Thoracic aorta (tissue), 2 donors: ENCODE results near the gene HDDC2. TPM values are rescaled to one million over a fixed set of nuclear protein-coding genes. Genes with fewer than 3 reads are reported as not detected.

Experiments
- ATAC-seq: fragments of 150-250 bp; one replicate; pipeline ENCODE4 v1.8.0; 2017; ENCODE audit warnings: low read depth; ENCODE audit not compliant: insufficient number of reproducible peaks, low FRiP score
- DNase-seq: peaks from one replicate; pipeline ENCODE4 v3.0.0-alpha.2; 2020; ENCODE audit warnings: low spot score
- H3K27ac ChIP-seq, 2 donors: fragments of 200-600 bp; sonication (generic); 1 replicate in 1 of 2; 2 replicates in 1 of 2; pipeline ENCODE4 v1.5.1; 2016; ENCODE audit warnings: mild to moderate bottlenecking in 2 of 2, moderate library complexity in 2 of 2
- H3K27me3 ChIP-seq: fragments of 200-600 bp; sonication (generic); replicated peaks from 2 replicates; pipeline ENCODE4 v1.6.0; 2016; ENCODE audit warnings: mild to moderate bottlenecking; ENCODE audit not compliant: insufficient read depth
- H3K36me3 ChIP-seq: fragments of 200-600 bp; sonication (generic); one replicate; pipeline ENCODE4 v1.5.1; 2016
- H3K4me1 ChIP-seq, 2 donors: fragments of 200-600 bp; sonication (generic); 1 replicate in 1 of 2; 2 replicates in 1 of 2; pipeline versions ENCODE4 v1.5.1 to v1.6.0; 2016; ENCODE audit warnings: low read depth in 2 of 2, mild to moderate bottlenecking in 1 of 2; ENCODE audit not compliant: control insufficient read depth in 1 of 2
- H3K4me3 ChIP-seq: fragments of 200-600 bp; sonication (generic); 2 replicates; pipeline ENCODE4 v1.5.1; 2016; ENCODE audit warnings: mild to moderate bottlenecking
- H3K9me3 ChIP-seq: fragments of 200-600 bp; sonication (generic); 2 replicates; pipeline ENCODE4 v1.5.1; 2016
- CTCF ChIP-seq: fragments of 200-600 bp; sonication (generic); IDR thresholded peaks from one replicate; pipeline ENCODE4 v1.5.1; 2019; ENCODE audit warnings: antibody characterized with exemption
- total RNA-seq, 2 donors: library from RNA; depleted of rRNA; stranded (reverse); fragments of >200 nt; gene quantifications; one replicate each; pipeline versions ENCODE4 v1.1.0 to v1.2.3, GENCODE V29; 2016

The HDDC2 gene
- total RNA-seq, 2 donors from 2014 or later: 39.9 TPM

GRCh38 chr6:125245523-125246264 is 56.1 kb downstream of the HDDC2 start:
- peaks cover 12% of the 10 kb centered on the region for H3K9me3 ChIP-seq
- H3K36me3 ChIP-seq: no peaks in the 10 kb centered on the region
- ATAC-seq (no peak), DNase-seq (no peak)
- H3K4me3 ChIP-seq: no peak overlapping the region
- no peak overlapping the region for H3K27ac ChIP-seq
- TF ChIP-seq CTCF: no peak
- H3K4me1 ChIP-seq: no peaks in the 10 kb centered on the region
- no peaks in the 10 kb centered on the region for H3K27me3 ChIP-seq

GRCh38 chr6:125245109-125245508 is 56.7 kb downstream of the HDDC2 start:
- ATAC-seq: no peak
- H3K27ac ChIP-seq: no peak overlapping the region
- H3K9me3 ChIP-seq: peaks cover 14% of the 10 kb centered on the region
- H3K4me1 ChIP-seq: no peaks in the 10 kb centered on the region
- no peak overlapping the region for H3K4me3 ChIP-seq
- H3K36me3 ChIP-seq: no peaks in the 10 kb centered on the region
- DNase-seq: no peak
- no peak for TF ChIP-seq CTCF
- H3K27me3 ChIP-seq: no peaks in the 10 kb centered on the region

GRCh38 chr6:125237764-125238163 is 64.0 kb downstream of the HDDC2 start:
- no peak for DNase-seq
- H3K4me3 ChIP-seq: no peak overlapping the region
- peaks cover 11% of the 10 kb centered on the region for H3K9me3 ChIP-seq
- no peak for ATAC-seq
- H3K4me1 ChIP-seq: peaks cover 0 to 2% of the 10 kb centered on the region in 2 donors
- no peak overlapping the region for H3K27ac ChIP-seq
- no peaks in the 10 kb centered on the region for H3K36me3 ChIP-seq
- no peak for TF ChIP-seq CTCF
- H3K27me3 ChIP-seq: no peaks in the 10 kb centered on the region

- no peak for ATAC-seq
- no peak overlapping the region for H3K4me3 ChIP-seq
- TF ChIP-seq CTCF: no peak
Measured at GRCh38 chr6:125236536-125237327, 65.0 kb downstream of the HDDC2 start.

GRCh38 chr6:125233202-125233601 is 68.6 kb downstream of the HDDC2 start:
- Histone ChIP-seq H3K4me3 (no peak overlapping the region), H3K27ac (no peak overlapping the region)
- ATAC-seq: no peak

More at GRCh38 chr6:125236536-125237327, 65.0 kb downstream of the HDDC2 start:
- Histone ChIP-seq H3K4me1 (peaks cover 0 to 7% of the 10 kb centered on the region in 2 donors), H3K36me3 (no peaks in the 10 kb centered on the region), H3K27me3 (no peaks in the 10 kb centered on the region), H3K9me3 (peaks cover 7% of the 10 kb centered on the region), H3K27ac (no peak overlapping the region)
- no peak for DNase-seq

More at GRCh38 chr6:125233202-125233601, 68.6 kb downstream of the HDDC2 start:
- peaks cover 0 to 15% of the 10 kb centered on the region in 2 donors for H3K4me1 ChIP-seq
- no peaks in the 10 kb centered on the region for H3K36me3 ChIP-seq
- no peaks in the 10 kb centered on the region for H3K9me3 ChIP-seq
- no peak for TF ChIP-seq CTCF
- no peaks in the 10 kb centered on the region for H3K27me3 ChIP-seq
- no peak for DNase-seq
